GM23338 (cell line): ENCODE measurements around the gene SLC6A8. TPM values are rescaled to one million over a fixed set of nuclear protein-coding genes. Genes with fewer than 3 reads are reported as not detected.

ENCODE experiments used
- ATAC-seq: fragments of 200-7000 bp; cut with Tn5 transposase; 3 replicates; pipeline ENCODE4 v1.9.1; 2020
- DNase-seq: peaks from one replicate; pipeline ENCODE4 v3.0.0-alpha.2; 2015; ENCODE audit warnings: low spot score
- H2AFZ ChIP-seq: fragments of 200-600 bp; sonication (generic); 2 replicates; pipeline ENCODE4 v1.8.0; 2016; ENCODE audit warnings: antibody characterized with exemption, mild to moderate bottlenecking, moderate library complexity
- H3F3A ChIP-seq: fragments of 200-600 bp; sonication (generic); replicated peaks from 2 replicates; pipeline ENCODE4 v1.8.0; 2017; ENCODE audit warnings: antibody characterized with exemption, mixed run types, low read depth
- H3K27ac ChIP-seq: fragments of 200-600 bp; sonication (generic); 2 replicates; pipeline ENCODE4 v1.6.1; 2016; ENCODE audit warnings: low read depth
- H3K27me3 ChIP-seq: fragments of 200-600 bp; sonication (generic); 2 replicates; pipeline ENCODE4 v1.8.0; 2016; ENCODE audit warnings: mild to moderate bottlenecking, mixed run types, moderate library complexity; ENCODE audit not compliant: insufficient read depth
- H3K36me3 ChIP-seq: fragments of 200-600 bp; sonication (generic); 2 replicates; pipeline ENCODE4 v1.8.0; 2016; ENCODE audit warnings: mild to moderate bottlenecking; ENCODE audit not compliant: insufficient read depth
- H3K4me1 ChIP-seq: fragments of 200-600 bp; sonication (generic); 2 replicates; pipeline ENCODE4 v1.8.0; 2016; ENCODE audit warnings: mild to moderate bottlenecking, moderate library complexity; ENCODE audit not compliant: insufficient read depth
- H3K4me2 ChIP-seq: fragments of 200-600 bp; sonication (generic); 2 replicates; pipeline ENCODE4 v1.7.1; 2017; ENCODE audit warnings: mixed run types
- H3K4me3 ChIP-seq: fragments of 200-600 bp; sonication (generic); 2 replicates; pipeline ENCODE4 v1.6.1; 2016; ENCODE audit warnings: mixed run types
- H3K79me2 ChIP-seq: fragments of 200-600 bp; sonication (generic); replicated peaks from 2 replicates; pipeline ENCODE4 v1.8.0; 2017; ENCODE audit warnings: mild to moderate bottlenecking; ENCODE audit not compliant: insufficient read depth
- H3K9me2 ChIP-seq: fragments of 200-600 bp; sonication (generic); 2 replicates; pipeline ENCODE4 v1.8.0; 2017; ENCODE audit not compliant: insufficient read depth
- H4K20me1 ChIP-seq: fragments of 200-600 bp; sonication (generic); replicated peaks from 2 replicates; pipeline ENCODE4 v1.8.0; 2017; ENCODE audit warnings: mild to moderate bottlenecking; ENCODE audit not compliant: insufficient read depth
- H3K27ac Mint-ChIP-seq: 2 replicates; pipeline ENCODE4 v1.8.0; 2020; ENCODE audit warnings: inconsistent platforms, mild to moderate bottlenecking, moderate library complexity, mixed read lengths
- H3K27me3 Mint-ChIP-seq: 3 replicates; pipeline ENCODE4 v1.8.0; 2022; ENCODE audit warnings: low read depth, mild to moderate bottlenecking, moderate library complexity, mixed read lengths, inconsistent platforms; ENCODE audit not compliant: insufficient read depth, poor library complexity
- H3K36me3 Mint-ChIP-seq: 3 replicates; pipeline ENCODE4 v1.8.0; 2021; ENCODE audit warnings: low read depth, mild to moderate bottlenecking, inconsistent platforms, moderate library complexity, mixed read lengths
- H3K4me1 Mint-ChIP-seq: 3 replicates; pipeline ENCODE4 v1.8.0; 2020; ENCODE audit warnings: mild to moderate bottlenecking, inconsistent platforms, mixed read lengths
- H3K4me3 Mint-ChIP-seq: 3 replicates; pipeline ENCODE4 v1.8.0; 2021; ENCODE audit warnings: moderate library complexity, mild to moderate bottlenecking, inconsistent platforms, mixed read lengths
- H3K9me3 Mint-ChIP-seq: 3 replicates; pipeline ENCODE4 v1.8.0; 2020; ENCODE audit warnings: moderate library complexity, mild to moderate bottlenecking, inconsistent platforms, mixed read lengths
- CREB1 ChIP-seq: fragments of 250-450 bp; sonication (Bioruptor Pico); IDR thresholded peaks from 2 replicates; pipeline ENCODE4 v1.5.0; 2020; ENCODE audit warnings: low read depth, mild to moderate bottlenecking, moderate library complexity
- EZH2 ChIP-seq: fragments of 200-600 bp; sonication (generic); IDR thresholded peaks from one replicate; pipeline ENCODE4 v1.8.0; 2017; ENCODE audit warnings: antibody characterized with exemption, mild to moderate bottlenecking, low read depth; ENCODE audit not compliant: unreplicated experiment
- JUNB ChIP-seq: IDR thresholded peaks from one replicate; pipeline ENCODE4 v1.6.1; 2016; ENCODE audit warnings: antibody characterized with exemption; ENCODE audit not compliant: unreplicated experiment
- POLR2AphosphoS5 ChIP-seq: IDR thresholded peaks from 2 replicates; pipeline ENCODE4 v1.6.1; 2016; ENCODE audit warnings: antibody characterized with exemption, low read depth
- STAT1 ChIP-seq: IDR thresholded peaks from one replicate; pipeline ENCODE4 v1.6.1; 2016; ENCODE audit warnings: antibody characterized with exemption; ENCODE audit not compliant: unreplicated experiment
- ZNF114 ChIP-seq: fragments of 250-450 bp; sonication (Bioruptor Pico); IDR thresholded peaks from 2 replicates; pipeline ENCODE4 v1.5.0; 2020; ENCODE audit warnings: mild to moderate bottlenecking, moderate library complexity
- ZNF331 ChIP-seq: fragments of 250-450 bp; sonication (Bioruptor Pico); IDR thresholded peaks from 2 replicates; pipeline ENCODE4 v1.5.0; 2020; ENCODE audit warnings: low read depth, mild to moderate bottlenecking, moderate library complexity
- polyA plus RNA-seq: library from polyadenylated mRNA; unstranded; fragments of >200 nt; fragmentation: Nextera tagmentation; extraction: Ambion mirVana; gene quantifications from 2 replicates; pipeline ENCODE4 v1.2.1, GENCODE V29; 2016
- total RNA-seq: library from RNA; depleted of rRNA; stranded (reverse); fragments of >200 nt; shearing (Covaris generic); gene quantifications from 2 replicates; pipeline ENCODE4 v1.2.3, GENCODE V29; 2014
- TF ChIP-seq, protein P1 (sequence below), 2 experiments: fragments of 200-600 bp in 1 of 2; sonication (generic) in 1 of 2; conservative IDR thresholded peaks; 2 replicates each; pipeline versions ENCODE4 v1.5.1 to v1.6.1; 2016 to 2017; ENCODE audit warnings: antibody characterized with exemption in 2 of 2, low read depth in 2 of 2, mild to moderate bottlenecking in 2 of 2, moderate library complexity in 1 of 2
- TF ChIP-seq, protein P2 (sequence below): fragments of 250-450 bp; sonication (Bioruptor Pico); IDR thresholded peaks from 2 replicates; pipeline ENCODE4 v1.5.0; 2020; ENCODE audit warnings: mild to moderate bottlenecking, moderate library complexity

The SLC6A8 gene
- total and polyA plus RNA-seq, 2 experiments from 2014 or later: 19.5 to 68.6 TPM

DNA sequence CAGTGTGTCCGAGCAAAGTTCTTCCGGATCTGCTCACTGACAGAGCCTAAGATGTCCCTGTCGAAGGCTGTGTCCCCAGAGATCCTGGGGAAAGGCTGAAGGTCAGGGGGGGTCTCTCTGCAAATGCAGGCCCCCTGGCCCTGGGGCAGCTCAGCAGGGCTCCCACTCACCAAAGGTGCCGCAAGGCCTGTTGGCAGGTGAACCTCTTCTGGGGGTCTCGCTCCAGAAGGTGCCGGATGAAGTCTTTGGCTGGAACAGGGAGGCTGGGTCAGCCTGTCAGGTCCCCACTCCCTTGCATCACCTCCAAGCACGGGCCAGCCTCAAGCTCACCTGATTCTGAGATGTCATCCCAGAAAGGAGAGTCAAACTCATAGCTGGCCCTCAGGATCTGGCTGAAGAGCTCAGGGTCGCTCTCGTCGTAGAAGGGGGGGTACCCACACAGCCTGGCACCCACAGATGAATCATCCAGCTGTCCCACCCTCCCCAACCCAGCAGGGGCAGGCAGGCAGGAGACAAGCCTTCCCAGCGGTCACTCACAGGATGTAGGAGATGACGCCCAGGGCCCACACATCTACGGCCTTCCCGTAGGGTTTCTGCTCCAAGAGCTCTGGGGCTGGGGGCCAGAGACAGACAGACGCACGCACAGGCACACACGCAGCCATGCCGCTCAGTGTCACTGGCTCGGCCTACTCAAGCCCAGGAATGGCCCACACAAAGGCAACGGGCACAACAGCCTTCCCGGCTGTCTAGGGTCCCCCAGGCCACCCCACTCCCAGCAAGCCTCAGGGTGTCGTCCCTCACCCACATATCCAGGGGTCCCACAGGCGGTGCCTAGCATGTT lies 16.8 kb upstream of the SLC6A8 start:
- no peaks in the 10 kb centered on the region for H3F3A ChIP-seq
- H3K79me2 ChIP-seq: no peaks in the 10 kb centered on the region
- no peak overlapping the region for H3K4me2 ChIP-seq
- H3K36me3 ChIP-seq: no peaks in the 10 kb centered on the region
- Mint-ChIP-seq H3K4me1 (peaks cover 12% of the 10 kb centered on the region), H3K9me3 (no peaks in the 10 kb centered on the region), H3K36me3 (no peaks in the 10 kb centered on the region; the same call in 1 of the 3 replicates), H3K27ac (no peak overlapping the region), H3K27me3 (peaks cover 16% of the 10 kb centered on the region), H3K4me3 (no peak overlapping the region)
- H3K4me1 ChIP-seq: no peaks in the 10 kb centered on the region
- H3K9me2 ChIP-seq: no peaks in the 10 kb centered on the region
- no peak for TF ChIP-seq CREB1 (CRISPR knock-in tag)
- H4K20me1 ChIP-seq: no peaks in the 10 kb centered on the region
- no peak overlapping the region for H3K4me3 ChIP-seq
- 0 out of 2 replicates have a peak, but pooled peaks cover 2% of the 10 kb centered on the region for H3K27me3 ChIP-seq
- no peak overlapping the region for H3K27ac ChIP-seq
- ATAC-seq (no peak), DNase-seq (no peak)
- H2AFZ ChIP-seq: no peak overlapping the region

DNA sequence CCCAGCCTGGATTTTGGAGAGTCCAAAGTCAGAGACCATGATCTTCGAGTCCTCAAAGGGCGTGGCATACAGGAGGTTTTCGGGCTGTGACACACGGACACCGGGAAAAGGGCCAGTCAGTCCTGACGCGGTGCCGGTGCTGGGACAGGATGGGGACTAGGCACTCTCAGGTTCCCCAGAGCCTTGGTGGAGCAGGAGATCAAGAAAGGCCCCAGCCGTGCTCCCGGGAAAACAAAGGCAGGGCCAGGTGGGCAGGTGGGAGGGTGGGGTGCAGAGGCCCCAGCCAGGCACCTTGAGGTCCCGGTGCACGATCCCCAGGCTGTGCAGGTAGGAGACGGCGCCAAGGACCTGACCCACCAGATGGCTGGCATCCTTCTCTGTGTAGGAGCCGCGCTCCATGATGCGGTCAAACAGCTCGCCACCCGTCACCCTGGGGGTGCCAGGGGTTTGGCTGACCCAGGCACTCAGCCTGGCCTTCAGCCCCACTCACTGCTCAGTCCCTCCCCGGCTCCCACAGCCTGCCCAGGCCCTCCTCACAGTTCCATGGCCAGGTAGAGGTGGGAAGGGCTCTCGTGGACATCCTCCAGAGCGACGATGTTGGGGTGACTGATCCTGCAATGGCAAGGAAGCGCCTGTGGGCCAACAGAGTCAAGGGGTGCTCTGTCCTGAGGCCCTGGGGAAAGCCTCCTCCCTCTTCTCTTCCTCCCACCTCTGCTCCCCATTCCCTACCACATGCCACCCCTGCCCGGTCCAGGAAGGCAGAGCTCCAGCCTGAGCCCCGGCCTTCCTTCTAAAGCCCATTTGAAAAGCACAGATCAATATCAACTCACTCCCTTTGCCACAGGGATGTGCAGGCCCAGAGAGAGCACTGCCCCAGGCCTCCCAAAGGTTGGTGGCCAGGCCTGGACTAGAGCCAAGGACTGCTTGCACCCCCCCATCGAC lies 15.9 kb upstream of the SLC6A8 start:
- ATAC-seq (no peak), DNase-seq (no peak)
- H3K27ac ChIP-seq: no peak overlapping the region
- no peak overlapping the region for H3K4me3 ChIP-seq
- H3K27me3 ChIP-seq: 0 out of 2 replicates have a peak, but pooled peaks cover 2% of the 10 kb centered on the region
- no peaks in the 10 kb centered on the region for H4K20me1 ChIP-seq
- no peak overlapping the region for H3K4me2 ChIP-seq
- no peaks in the 10 kb centered on the region; the same call in 1 of the 2 replicates for H3K4me1 ChIP-seq
- H3K79me2 ChIP-seq: no peaks in the 10 kb centered on the region
- H3K36me3 ChIP-seq: no peaks in the 10 kb centered on the region
- Mint-ChIP-seq H3K9me3 (no peaks in the 10 kb centered on the region), H3K27ac (no peak overlapping the region), H3K27me3 (peaks cover 16% of the 10 kb centered on the region), H3K4me1 (peaks cover 12% of the 10 kb centered on the region), H3K4me3 (no peak overlapping the region; the same call in 2 of the 3 replicates), H3K36me3 (no peaks in the 10 kb centered on the region; the same call in 1 of the 3 replicates)
- H3K9me2 ChIP-seq: no peaks in the 10 kb centered on the region
- no peak overlapping the region for H2AFZ ChIP-seq
- H3F3A ChIP-seq: no peaks in the 10 kb centered on the region
- TF ChIP-seq POLR2AphosphoS5: no peak
- TF ChIP-seq, protein P1, sequence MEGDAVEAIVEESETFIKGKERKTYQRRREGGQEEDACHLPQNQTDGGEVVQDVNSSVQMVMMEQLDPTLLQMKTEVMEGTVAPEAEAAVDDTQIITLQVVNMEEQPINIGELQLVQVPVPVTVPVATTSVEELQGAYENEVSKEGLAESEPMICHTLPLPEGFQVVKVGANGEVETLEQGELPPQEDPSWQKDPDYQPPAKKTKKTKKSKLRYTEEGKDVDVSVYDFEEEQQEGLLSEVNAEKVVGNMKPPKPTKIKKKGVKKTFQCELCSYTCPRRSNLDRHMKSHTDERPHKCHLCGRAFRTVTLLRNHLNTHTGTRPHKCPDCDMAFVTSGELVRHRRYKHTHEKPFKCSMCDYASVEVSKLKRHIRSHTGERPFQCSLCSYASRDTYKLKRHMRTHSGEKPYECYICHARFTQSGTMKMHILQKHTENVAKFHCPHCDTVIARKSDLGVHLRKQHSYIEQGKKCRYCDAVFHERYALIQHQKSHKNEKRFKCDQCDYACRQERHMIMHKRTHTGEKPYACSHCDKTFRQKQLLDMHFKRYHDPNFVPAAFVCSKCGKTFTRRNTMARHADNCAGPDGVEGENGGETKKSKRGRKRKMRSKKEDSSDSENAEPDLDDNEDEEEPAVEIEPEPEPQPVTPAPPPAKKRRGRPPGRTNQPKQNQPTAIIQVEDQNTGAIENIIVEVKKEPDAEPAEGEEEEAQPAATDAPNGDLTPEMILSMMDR (conservative IDR thresholded peaks at IDR 0.05; ENCODE audit: low read depth in 2 of 2): no peak
- TF ChIP-seq CREB1 (CRISPR knock-in tag): no peak
- no peak for TF ChIP-seq JUNB
- TF ChIP-seq EZH2: no peak
- TF ChIP-seq ZNF114 (CRISPR knock-in tag): no peak
- TF ChIP-seq, protein P2, sequence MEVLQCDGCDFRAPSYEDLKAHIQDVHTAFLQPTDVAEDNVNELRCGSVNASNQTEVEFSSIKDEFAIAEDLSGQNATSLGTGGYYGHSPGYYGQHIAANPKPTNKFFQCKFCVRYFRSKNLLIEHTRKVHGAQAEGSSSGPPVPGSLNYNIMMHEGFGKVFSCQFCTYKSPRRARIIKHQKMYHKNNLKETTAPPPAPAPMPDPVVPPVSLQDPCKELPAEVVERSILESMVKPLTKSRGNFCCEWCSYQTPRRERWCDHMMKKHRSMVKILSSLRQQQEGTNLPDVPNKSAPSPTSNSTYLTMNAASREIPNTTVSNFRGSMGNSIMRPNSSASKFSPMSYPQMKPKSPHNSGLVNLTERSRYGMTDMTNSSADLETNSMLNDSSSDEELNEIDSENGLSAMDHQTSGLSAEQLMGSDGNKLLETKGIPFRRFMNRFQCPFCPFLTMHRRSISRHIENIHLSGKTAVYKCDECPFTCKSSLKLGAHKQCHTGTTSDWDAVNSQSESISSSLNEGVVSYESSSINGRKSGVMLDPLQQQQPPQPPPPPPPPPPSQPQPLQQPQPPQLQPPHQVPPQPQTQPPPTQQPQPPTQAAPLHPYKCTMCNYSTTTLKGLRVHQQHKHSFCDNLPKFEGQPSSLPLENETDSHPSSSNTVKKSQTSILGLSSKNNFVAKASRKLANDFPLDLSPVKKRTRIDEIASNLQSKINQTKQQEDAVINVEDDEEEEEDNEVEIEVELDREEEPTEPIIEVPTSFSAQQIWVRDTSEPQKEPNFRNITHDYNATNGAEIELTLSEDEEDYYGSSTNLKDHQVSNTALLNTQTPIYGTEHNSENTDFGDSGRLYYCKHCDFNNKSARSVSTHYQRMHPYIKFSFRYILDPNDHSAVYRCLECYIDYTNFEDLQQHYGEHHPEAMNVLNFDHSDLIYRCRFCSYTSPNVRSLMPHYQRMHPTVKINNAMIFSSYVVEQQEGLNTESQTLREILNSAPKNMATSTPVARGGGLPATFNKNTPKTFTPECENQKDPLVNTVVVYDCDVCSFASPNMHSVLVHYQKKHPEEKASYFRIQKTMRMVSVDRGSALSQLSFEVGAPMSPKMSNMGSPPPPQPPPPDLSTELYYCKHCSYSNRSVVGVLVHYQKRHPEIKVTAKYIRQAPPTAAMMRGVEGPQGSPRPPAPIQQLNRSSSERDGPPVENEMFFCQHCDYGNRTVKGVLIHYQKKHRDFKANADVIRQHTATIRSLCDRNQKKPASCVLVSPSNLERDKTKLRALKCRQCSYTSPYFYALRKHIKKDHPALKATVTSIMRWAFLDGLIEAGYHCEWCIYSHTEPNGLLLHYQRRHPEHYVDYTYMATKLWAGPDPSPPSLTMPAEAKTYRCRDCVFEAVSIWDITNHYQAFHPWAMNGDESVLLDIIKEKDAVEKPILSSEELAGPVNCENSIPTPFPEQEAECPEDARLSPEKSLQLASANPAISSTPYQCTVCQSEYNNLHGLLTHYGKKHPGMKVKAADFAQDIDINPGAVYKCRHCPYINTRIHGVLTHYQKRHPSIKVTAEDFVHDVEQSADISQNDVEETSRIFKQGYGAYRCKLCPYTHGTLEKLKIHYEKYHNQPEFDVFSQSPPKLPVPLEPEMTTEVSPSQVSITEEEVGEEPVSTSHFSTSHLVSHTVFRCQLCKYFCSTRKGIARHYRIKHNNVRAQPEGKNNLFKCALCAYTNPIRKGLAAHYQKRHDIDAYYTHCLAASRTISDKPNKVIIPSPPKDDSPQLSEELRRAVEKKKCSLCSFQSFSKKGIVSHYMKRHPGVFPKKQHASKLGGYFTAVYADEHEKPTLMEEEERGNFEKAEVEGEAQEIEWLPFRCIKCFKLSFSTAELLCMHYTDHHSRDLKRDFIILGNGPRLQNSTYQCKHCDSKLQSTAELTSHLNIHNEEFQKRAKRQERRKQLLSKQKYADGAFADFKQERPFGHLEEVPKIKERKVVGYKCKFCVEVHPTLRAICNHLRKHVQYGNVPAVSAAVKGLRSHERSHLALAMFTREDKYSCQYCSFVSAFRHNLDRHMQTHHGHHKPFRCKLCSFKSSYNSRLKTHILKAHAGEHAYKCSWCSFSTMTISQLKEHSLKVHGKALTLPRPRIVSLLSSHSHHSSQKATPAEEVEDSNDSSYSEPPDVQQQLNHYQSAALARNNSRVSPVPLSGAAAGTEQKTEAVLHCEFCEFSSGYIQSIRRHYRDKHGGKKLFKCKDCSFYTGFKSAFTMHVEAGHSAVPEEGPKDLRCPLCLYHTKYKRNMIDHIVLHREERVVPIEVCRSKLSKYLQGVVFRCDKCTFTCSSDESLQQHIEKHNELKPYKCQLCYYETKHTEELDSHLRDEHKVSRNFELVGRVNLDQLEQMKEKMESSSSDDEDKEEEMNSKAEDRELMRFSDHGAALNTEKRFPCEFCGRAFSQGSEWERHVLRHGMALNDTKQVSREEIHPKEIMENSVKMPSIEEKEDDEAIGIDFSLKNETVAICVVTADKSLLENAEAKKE: no peak
- no peak for TF ChIP-seq STAT1
- no peak for TF ChIP-seq ZNF331
